Non-pigmented ciliary epithelial cell (primary cell): ENCODE measurements around the gene RWDD4.
"Not testable (repeated sequence)": the region's sequence is repeated elsewhere in the genome, so short reads cannot be mapped to it uniquely, and the experiment has no call there.

Experiments used
- DNase-seq: peaks from one replicate; pipeline ENCODE4 v3.0.0-alpha.2; 2010; ENCODE audit warnings: low read depth

Gene RWDD4

GRCh38 chr4:183635741-183636140 lies 23.2 kb downstream of the RWDD4 start:
- DNase-seq: no peak

- DNase-seq: no peak
Observed at GRCh38 chr4:183635321-183635720, 23.7 kb downstream of the RWDD4 start.

- DNase-seq: no peak
Observed at GRCh38 chr4:183633476-183634400, 25.2 kb downstream of the RWDD4 start.

- DNase-seq: no peak
Observed at GRCh38 chr4:183632689-183633088, 26.3 kb downstream of the RWDD4 start.

- DNase-seq: no peak
Observed at GRCh38 chr4:183631577-183632198, 27.3 kb downstream of the RWDD4 start.

GRCh38 chr4:183627979-183628588 lies 30.9 kb downstream of the RWDD4 start:
- DNase-seq: no peak

GRCh38 chr4:183627286-183627685 lies 31.7 kb downstream of the RWDD4 start:
- DNase-seq: not testable (repeated sequence)

DNA sequence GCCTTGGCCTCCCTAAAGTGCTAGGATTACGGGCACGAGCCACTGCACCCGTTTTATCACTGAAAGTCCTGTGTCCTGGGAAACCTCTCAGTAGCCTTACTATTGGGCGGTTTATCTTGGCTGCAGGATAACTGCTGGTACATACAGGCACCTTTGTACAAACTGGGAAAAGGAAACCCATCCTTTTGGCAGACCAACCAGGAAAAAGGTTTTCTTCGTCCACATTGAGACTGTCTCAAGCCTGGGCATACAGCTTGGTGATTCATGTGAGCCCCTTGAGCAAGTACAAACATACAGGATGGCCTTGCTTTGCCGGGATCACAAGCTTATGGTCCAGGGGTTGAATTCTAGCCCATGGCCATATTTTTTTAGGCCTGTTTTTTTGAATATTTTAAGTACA lies 32.8 kb downstream of the RWDD4 start:
- DNase-seq: no peak

DNA sequence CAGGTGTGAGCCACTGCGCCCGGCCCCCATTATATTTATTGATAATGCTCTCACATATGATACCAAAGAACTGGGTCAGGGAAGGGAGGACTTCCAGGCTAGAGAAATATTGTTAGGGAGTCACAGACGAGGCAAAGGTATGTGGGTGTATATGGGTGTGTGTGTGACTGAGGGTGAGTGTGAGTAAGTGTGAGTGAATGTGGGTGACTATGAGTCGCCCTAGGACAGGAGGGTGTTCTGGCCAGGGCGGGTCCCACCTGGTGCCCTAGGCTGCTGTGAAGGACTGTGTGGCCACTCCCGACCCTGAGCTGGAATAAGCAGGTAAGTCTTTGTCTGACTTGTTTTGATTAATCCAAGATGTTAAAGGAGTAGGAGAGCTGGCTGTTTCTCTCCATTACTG lies 34.4 kb downstream of the RWDD4 start:
- no peak for DNase-seq

DNA sequence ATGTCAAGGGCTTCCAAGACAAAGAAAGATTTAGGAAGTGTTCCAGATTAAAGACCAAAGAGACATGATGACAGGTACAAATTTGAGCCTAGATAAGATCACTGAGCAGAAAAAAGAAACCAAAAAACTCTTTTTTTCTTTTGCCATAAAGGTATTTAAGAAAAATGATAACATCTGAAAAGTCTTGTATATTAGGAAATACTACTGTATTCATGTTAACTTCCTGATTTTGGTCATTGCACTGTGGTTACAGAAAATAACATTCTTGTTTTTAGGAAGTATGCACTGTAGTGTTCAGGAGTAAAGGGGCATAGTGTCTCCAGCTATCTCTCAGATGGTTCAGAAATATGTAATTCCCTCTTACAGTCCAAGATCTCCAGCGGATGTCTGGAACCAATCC lies 37.1 kb downstream of the RWDD4 start:
- no peak for DNase-seq

DNA sequence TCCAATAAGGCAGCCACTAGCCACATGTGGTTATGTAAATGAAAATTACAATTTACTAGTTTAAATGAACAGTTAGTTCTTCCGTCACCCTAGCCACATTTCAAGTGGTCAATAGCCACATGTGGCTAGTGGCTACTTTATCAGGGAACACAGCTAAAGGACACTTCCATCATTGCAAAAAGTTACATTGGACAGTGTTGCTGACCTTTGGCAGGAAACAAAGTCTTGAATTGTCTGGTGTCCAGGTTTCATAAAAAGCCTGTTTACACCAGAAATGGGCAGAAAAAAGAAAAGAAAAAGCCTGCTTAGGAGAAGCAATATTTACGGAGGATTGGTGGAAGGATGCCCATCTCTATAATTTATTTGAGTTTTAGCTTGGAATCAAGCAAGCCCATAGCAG lies 38.6 kb downstream of the RWDD4 start:
- no peak for DNase-seq

- DNase-seq: no peak
Observed at GRCh38 chr4:183618681-183619080, 40.3 kb downstream of the RWDD4 start.

- no peak for DNase-seq
Observed at GRCh38 chr4:183617075-183617474, 41.9 kb downstream of the RWDD4 start.

DNA sequence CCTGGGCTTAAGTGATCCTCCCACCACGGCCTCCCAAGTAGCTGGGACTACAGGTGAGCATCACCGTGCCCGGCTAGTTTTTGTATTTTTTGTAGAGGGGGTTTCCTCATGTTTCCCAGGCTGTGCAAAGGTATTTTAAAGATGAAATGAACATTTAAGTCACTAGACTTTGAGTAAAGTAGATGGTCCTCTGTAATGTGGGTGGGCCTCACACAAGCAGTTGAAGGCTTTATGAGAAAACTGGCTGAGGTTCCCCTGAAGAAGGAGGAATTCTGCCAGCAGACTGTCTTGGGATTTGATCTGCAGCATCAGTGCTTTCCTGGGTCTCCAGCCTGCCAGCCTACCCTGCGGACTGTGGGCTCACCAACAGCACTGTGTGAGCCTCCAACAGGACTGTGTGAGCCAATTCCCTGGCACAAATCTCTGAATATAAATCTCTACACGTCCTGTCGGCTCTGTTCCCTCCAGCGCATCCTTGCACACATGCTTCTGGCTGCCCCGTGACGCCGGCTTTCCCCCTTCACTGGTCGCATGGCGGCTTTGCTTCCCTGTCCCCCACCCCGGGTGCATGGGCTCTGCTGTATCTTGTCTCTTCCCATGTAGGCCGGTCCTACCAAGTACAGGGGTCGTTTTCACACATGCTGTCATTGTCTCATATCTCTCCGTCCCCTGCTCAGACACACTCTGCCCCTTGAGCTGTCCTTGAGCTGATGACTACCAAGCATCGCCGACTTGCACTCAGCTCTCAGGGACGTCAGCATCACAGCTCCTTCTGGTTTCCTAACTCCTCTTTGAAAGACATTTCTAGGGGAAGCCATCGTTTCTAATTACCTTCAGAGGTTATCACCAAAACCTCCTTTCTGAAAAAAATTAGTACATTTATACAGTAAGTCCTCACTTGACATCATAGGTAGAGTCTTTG lies 46.4 kb downstream of the RWDD4 start:
- DNase-seq: no peak

DNA sequence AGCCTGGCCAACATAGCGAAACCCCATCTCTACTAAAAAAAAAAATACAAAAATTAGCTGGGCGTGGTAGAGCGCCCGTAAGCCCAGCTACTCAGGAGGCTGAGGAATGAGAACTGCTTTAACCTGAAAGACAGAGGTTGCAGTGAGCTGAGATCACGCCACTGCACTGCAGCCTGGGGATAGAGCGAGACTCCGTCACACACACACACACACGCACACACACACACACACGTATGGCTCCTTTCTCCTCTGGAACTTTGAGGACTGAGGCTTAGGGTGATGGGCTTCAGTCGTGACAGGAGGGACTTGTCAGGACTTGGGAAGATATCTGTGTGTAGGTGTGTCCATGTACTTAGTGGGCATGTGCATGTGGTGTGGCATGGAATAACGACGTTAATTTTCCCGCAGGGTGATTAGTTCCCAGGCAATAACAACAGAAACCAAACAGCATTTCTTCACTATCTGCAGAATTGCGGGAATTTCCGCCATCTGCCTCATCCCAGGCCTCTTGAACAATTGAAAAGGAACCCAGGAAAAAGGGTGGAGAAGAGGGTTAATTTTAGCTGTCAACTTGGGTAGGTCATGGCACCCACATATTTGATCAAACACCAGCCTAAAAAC lies 47.7 kb downstream of the RWDD4 start:
- DNase-seq: no peak

DNA sequence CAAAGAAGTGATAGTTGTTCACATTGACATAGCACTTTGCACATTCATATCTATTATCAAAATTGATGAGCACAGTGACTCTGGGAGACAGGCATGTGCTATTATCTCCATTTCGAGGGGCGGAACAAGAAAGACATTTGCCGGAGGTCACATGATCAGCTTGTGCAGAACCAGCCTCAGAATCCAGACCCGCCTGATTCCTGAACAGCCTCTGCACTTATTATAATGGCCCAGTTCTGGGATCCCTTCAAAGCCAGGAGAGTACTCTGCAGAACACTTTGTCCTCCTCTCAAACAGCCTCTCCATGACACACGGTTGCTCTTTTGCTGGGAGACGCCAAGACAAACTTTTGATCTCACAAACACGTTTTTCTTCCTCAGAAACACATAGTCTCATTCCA lies 48.4 kb downstream of the RWDD4 start:
- no peak for DNase-seq

DNA sequence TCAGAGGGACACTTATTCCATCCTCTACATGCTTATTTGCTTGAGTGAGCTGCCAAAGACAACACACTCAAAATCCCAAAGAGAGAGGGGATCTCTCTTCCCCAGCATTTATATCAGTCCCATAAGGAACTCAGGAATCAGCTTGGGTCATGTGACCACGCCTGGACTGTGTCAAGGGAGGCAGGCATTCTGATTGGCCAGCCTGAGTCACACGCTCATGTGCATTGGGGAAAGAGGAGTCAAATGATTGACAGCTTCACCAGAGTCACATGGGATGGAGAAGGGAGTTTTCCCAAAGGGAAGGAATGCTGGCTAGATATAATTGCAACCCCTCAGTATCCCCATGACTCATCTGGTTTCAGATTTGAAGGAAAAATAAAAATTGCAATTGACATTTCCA lies 49.0 kb downstream of the RWDD4 start:
- no peak for DNase-seq

DNA sequence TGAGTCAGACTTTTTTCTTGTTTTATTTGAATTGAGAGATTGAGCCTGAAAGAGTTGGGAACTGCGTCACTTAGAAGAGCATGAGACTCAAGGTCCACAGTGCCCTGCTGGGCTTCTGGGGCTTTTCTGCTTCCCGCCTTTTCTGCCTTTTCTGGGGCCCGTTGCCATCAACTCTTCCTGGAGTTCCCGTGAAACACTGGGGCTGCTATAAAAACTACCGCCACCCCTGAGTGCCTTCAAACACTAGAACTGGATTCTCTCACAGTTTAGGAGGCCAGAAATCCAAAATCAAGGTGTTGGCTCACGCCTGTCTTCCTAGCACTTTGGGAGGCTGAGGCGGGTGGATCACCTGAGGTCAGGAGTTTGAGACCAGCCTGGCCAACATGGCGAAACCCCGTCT lies 49.8 kb downstream of the RWDD4 start:
- DNase-seq: no peak

- no peak for DNase-seq
Observed at GRCh38 chr4:183607894-183608293, 51.1 kb downstream of the RWDD4 start.

DNA sequence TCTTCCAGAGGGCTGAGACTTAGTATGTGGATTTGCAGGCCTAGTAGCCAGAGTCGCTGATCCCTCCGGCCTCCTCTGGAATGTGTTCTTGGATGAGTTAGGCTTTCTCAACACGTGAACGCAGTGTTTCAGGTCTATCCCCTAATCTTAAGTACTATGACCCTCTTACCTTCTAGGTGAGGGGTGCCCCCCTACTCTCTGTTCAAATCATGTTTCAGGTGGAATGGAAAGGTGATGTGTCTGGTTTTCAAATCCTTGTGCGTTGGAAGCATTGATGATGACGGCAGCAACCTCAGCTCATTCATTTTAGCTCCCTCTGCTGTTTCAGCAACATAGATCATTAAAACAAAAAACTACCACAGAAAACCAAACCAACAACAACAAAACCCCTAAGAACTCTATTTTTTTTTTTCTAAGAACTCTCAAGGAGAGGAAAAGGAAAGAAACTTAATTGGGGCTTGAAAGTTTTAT lies 56.4 kb downstream of the RWDD4 start:
- no peak for DNase-seq

DNA sequence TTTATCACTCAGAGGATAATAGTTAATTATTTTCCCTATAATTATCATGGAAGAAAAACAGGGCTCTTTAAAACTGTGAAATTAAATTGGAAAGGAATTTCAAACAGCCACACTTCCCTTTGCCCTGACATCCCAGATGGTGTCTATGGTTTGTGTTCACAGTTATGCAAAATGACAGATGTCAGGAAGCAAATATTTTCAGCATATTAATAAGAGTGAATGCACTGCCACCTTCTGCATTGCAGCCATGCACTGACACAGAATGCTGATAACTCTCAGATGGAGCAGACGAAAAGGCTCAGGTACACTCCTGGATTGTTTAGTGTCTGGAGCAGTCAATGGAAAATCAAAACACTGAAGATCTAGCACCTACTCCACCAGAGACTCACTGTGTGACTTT lies 57.6 kb downstream of the RWDD4 start:
- DNase-seq: no peak
